ENCODE results near the gene GNL1.

GNL1 gene

DNA sequence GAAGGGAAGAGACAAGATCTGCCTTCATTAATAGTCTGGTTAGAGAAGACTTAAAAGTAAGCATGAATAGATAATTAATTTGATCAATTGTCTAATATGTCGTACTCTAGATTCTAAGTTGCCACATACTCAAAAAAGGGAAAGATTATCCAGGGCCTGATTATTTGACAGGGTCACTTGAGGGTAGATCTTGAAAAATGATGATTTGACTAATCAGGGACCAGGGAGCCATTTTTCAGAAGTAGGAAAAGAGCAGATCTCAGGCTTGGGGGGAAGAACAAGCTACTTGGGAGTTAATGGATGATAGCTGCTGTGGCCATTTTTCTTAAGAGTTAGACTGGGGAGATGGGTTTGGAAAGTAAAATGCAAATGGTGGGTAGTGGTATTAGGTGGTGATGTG is 36.0 kb upstream of the GNL1 start:
- peaks cover 62 to 78% of the 10 kb centered on the region in 2 experiments for H3K36me3 ChIP-seq (ENCODE audit: control insufficient read depth in 2 of 2, insufficient read depth in 1 of 2, low read length in 2 of 2)
- H3K4me3 ChIP-seq (ENCODE audit: low read depth, low read length) = no peak overlapping the region
- no peaks in the 10 kb centered on the region for H3K9me3 ChIP-seq (ENCODE audit: control insufficient read depth, insufficient read depth, low read depth, low read length)
- no peaks in the 10 kb centered on the region for H3K4me1 ChIP-seq (ENCODE audit: control insufficient read depth, insufficient read depth, low read length)
- TF ChIP-seq, protein P1, sequence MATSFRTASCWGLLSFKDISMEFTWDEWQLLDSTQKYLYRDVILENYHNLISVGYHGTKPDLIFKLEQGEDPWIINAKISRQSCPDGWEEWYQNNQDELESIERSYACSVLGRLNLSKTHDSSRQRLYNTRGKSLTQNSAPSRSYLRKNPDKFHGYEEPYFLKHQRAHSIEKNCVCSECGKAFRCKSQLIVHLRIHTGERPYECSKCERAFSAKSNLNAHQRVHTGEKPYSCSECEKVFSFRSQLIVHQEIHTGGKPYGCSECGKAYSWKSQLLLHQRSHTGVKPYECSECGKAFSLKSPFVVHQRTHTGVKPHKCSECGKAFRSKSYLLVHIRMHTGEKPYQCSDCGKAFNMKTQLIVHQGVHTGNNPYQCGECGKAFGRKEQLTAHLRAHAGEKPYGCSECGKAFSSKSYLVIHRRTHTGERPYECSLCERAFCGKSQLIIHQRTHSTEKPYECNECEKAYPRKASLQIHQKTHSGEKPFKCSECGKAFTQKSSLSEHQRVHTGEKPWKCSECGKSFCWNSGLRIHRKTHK (tag by site-specific recombination; IDR thresholded peaks at IDR 0.05) = no peak
- TF ChIP-seq ZNF624 (tag by site-specific recombination; IDR thresholded peaks at IDR 0.05) = no peak
- TF ChIP-seq OVOL3 (tag by site-specific recombination; IDR thresholded peaks at IDR 0.05) = no peak
- no peak for TF ChIP-seq ZNF248 (tag by site-specific recombination; IDR thresholded peaks at IDR 0.05)
- no peak for TF ChIP-seq ZNF2 (tag by site-specific recombination; IDR thresholded peaks at IDR 0.05)
- TF ChIP-seq, protein P2, sequence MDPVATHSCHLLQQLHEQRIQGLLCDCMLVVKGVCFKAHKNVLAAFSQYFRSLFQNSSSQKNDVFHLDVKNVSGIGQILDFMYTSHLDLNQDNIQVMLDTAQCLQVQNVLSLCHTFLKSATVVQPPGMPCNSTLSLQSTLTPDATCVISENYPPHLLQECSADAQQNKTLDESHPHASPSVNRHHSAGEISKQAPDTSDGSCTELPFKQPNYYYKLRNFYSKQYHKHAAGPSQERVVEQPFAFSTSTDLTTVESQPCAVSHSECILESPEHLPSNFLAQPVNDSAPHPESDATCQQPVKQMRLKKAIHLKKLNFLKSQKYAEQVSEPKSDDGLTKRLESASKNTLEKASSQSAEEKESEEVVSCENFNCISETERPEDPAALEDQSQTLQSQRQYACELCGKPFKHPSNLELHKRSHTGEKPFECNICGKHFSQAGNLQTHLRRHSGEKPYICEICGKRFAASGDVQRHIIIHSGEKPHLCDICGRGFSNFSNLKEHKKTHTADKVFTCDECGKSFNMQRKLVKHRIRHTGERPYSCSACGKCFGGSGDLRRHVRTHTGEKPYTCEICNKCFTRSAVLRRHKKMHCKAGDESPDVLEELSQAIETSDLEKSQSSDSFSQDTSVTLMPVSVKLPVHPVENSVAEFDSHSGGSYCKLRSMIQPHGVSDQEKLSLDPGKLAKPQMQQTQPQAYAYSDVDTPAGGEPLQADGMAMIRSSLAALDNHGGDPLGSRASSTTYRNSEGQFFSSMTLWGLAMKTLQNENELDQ (tag by site-specific recombination; IDR thresholded peaks at IDR 0.05; ENCODE audit: low read depth) = no peak
- TF ChIP-seq ZNF302 (tag by site-specific recombination; IDR thresholded peaks at IDR 0.05; ENCODE audit: low read depth) = no peak
- no peak for TF ChIP-seq ZBTB8A (tag by site-specific recombination; IDR thresholded peaks at IDR 0.05)
- TF ChIP-seq ZNF121 (tag by site-specific recombination; IDR thresholded peaks at IDR 0.05) = no peak
- TF ChIP-seq, protein P3, sequence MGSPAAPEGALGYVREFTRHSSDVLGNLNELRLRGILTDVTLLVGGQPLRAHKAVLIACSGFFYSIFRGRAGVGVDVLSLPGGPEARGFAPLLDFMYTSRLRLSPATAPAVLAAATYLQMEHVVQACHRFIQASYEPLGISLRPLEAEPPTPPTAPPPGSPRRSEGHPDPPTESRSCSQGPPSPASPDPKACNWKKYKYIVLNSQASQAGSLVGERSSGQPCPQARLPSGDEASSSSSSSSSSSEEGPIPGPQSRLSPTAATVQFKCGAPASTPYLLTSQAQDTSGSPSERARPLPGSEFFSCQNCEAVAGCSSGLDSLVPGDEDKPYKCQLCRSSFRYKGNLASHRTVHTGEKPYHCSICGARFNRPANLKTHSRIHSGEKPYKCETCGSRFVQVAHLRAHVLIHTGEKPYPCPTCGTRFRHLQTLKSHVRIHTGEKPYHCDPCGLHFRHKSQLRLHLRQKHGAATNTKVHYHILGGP (tag by site-specific recombination; IDR thresholded peaks at IDR 0.05) = no peak
- TF ChIP-seq ZNF324 (tag by site-specific recombination; IDR thresholded peaks at IDR 0.05) = no peak
- TF ChIP-seq, protein P4, sequence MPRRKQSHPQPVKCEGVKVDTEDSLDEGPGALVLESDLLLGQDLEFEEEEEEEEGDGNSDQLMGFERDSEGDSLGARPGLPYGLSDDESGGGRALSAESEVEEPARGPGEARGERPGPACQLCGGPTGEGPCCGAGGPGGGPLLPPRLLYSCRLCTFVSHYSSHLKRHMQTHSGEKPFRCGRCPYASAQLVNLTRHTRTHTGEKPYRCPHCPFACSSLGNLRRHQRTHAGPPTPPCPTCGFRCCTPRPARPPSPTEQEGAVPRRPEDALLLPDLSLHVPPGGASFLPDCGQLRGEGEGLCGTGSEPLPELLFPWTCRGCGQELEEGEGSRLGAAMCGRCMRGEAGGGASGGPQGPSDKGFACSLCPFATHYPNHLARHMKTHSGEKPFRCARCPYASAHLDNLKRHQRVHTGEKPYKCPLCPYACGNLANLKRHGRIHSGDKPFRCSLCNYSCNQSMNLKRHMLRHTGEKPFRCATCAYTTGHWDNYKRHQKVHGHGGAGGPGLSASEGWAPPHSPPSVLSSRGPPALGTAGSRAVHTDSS (tag by site-specific recombination; IDR thresholded peaks at IDR 0.05) = no peak
- TF ChIP-seq ZNF510 (tag by site-specific recombination; IDR thresholded peaks at IDR 0.05; ENCODE audit: insufficient replicate concordance) = no peak
- no peak for TF ChIP-seq ZNF626 (tag by site-specific recombination; IDR thresholded peaks at IDR 0.05)
- TF ChIP-seq, protein P5, sequence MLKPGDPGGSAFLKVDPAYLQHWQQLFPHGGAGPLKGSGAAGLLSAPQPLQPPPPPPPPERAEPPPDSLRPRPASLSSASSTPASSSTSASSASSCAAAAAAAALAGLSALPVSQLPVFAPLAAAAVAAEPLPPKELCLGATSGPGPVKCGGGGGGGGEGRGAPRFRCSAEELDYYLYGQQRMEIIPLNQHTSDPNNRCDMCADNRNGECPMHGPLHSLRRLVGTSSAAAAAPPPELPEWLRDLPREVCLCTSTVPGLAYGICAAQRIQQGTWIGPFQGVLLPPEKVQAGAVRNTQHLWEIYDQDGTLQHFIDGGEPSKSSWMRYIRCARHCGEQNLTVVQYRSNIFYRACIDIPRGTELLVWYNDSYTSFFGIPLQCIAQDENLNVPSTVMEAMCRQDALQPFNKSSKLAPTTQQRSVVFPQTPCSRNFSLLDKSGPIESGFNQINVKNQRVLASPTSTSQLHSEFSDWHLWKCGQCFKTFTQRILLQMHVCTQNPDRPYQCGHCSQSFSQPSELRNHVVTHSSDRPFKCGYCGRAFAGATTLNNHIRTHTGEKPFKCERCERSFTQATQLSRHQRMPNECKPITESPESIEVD (tag by site-specific recombination; IDR thresholded peaks at IDR 0.05) = no peak
- ChIA-PET CTCF (interaction anchor here (0.6 to 9.8 kb wide), 3 partner anchors 49 to 787 kb away, joined by 3 to 121 read pairs (median 3); no protein-coding TSS in a partner anchor), POLR2A (interaction anchor here (0.6 to 14.9 kb wide), 4 partner anchors 8 to 89 kb away, joined by 3 to 197 read pairs (median 3); no protein-coding TSS in a partner anchor)
- no peak overlapping the region for H3K27ac ChIP-seq (ENCODE audit: extremely low read depth, low read depth, low read length)

DNA sequence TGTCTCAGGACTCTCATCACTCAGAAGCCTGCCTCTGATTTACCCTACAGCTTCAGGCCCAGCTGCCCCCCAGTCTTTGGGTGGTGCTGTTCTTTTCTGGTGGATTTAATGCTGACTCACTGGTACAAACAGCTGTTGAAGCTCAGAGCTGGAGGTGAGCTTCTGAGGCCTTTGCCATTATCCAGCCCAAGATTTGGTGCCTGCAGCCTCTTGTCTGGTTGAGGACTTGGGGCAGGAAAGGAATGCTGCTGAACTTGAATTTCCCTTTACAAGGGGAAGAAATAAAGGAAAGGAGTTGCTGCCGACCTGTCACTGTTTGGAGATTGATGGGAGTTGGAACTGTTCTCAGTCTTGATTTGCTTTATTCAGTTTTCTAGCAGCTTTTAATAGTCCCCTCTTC is 34.7 kb upstream of the GNL1 start:
- POLR2A ChIA-PET = interaction anchor here (1.2 to 2.0 kb wide), 4 partner anchors 10 to 25 kb away, joined by 3 to 7 read pairs (median 4); partner anchors contain the start of gene ABCF1
- H3K9me3 ChIP-seq (ENCODE audit: control insufficient read depth, insufficient read depth, low read depth, low read length) = no peaks in the 10 kb centered on the region
- peaks cover 75 to 91% of the 10 kb centered on the region in 2 experiments for H3K36me3 ChIP-seq (ENCODE audit: control insufficient read depth in 2 of 2, insufficient read depth in 1 of 2, low read length in 2 of 2)
- no peaks in the 10 kb centered on the region for H3K4me1 ChIP-seq (ENCODE audit: control insufficient read depth, insufficient read depth, low read length)
- no peak overlapping the region for H3K27ac ChIP-seq (ENCODE audit: extremely low read depth, low read depth, low read length)
- no peak overlapping the region for H3K4me3 ChIP-seq (ENCODE audit: low read depth, low read length)
- CTCF ChIA-PET = interaction anchor here (0.7 to 1.2 kb wide), 3 partner anchors 15 to 137 kb away, joined by 3 to 7 read pairs (median 4); no protein-coding TSS in a partner anchor
- TF ChIP-seq TCF7L2 (IDR thresholded peaks at IDR 0.05; ENCODE audit: borderline replicate concordance, low read depth, low read length) (no peak), ZNF266 (tag by site-specific recombination; IDR thresholded peaks at IDR 0.05; ENCODE audit: low read depth) (no peak), ZNF677 (tag by site-specific recombination; IDR thresholded peaks at IDR 0.05) (0 out of 2 replicates have a peak, but pooled peaks have one; percentile 21)

Data from HEK293 (cell line).